ENCODE data around the gene TSPAN18.

Gene TSPAN18

GRCh38 chr11:44812971-44813370 lies 86.2 kb downstream of the TSPAN18 start:
- H2AFZ ChIP-seq (ENCODE audit: low read depth, low read length) = no peak overlapping the region
- no peaks in the 10 kb centered on the region for H3K4me1 ChIP-seq (ENCODE audit: low read length)
- no peak overlapping the region for H3K4me2 ChIP-seq (ENCODE audit: low read length)
- no peak overlapping the region for H3K4me3 ChIP-seq (ENCODE audit: low read length)
- H3K9ac ChIP-seq (ENCODE audit: low read length) = no peak overlapping the region
- peaks cover 9% of the 10 kb centered on the region; the same call in 1 of the 2 replicates for H3K27me3 ChIP-seq (ENCODE audit: low read depth, low read length)
- H3K27ac ChIP-seq (ENCODE audit: low read length) = no peak overlapping the region
- H4K20me1 ChIP-seq (ENCODE audit: insufficient read depth, low read length) = no peaks in the 10 kb centered on the region
- H3K79me2 ChIP-seq (ENCODE audit: low read length) = no peaks in the 10 kb centered on the region
- H3K36me3 ChIP-seq (replicated peaks; ENCODE audit: low read depth, low read length) = no peaks in the 10 kb centered on the region
- no peak for TF ChIP-seq EZH2phosphoT487 (IDR thresholded peaks at IDR 0.05; ENCODE audit: low read depth)
- TF ChIP-seq, protein P1, sequence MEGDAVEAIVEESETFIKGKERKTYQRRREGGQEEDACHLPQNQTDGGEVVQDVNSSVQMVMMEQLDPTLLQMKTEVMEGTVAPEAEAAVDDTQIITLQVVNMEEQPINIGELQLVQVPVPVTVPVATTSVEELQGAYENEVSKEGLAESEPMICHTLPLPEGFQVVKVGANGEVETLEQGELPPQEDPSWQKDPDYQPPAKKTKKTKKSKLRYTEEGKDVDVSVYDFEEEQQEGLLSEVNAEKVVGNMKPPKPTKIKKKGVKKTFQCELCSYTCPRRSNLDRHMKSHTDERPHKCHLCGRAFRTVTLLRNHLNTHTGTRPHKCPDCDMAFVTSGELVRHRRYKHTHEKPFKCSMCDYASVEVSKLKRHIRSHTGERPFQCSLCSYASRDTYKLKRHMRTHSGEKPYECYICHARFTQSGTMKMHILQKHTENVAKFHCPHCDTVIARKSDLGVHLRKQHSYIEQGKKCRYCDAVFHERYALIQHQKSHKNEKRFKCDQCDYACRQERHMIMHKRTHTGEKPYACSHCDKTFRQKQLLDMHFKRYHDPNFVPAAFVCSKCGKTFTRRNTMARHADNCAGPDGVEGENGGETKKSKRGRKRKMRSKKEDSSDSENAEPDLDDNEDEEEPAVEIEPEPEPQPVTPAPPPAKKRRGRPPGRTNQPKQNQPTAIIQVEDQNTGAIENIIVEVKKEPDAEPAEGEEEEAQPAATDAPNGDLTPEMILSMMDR (IDR thresholded peaks at IDR 0.05; ENCODE audit: low read depth, low read length) = no peak
- H3K9me3 ChIP-seq (ENCODE audit: insufficient read depth, low read length) = no peaks in the 10 kb centered on the region

- Histone ChIP-seq H3K27me3 (ENCODE audit: low read depth, low read length) (peaks cover 4% of the 10 kb centered on the region; the same call in 1 of the 2 replicates), H3K79me2 (ENCODE audit: low read length) (no peaks in the 10 kb centered on the region), H3K4me2 (ENCODE audit: low read length) (no peak overlapping the region), H3K4me3 (ENCODE audit: low read length) (no peak overlapping the region), H3K36me3 (replicated peaks; ENCODE audit: low read depth, low read length) (no peaks in the 10 kb centered on the region), H4K20me1 (ENCODE audit: insufficient read depth, low read length) (no peaks in the 10 kb centered on the region), H3K4me1 (ENCODE audit: low read length) (no peaks in the 10 kb centered on the region), H2AFZ (ENCODE audit: low read depth, low read length) (no peak overlapping the region), H3K9me3 (ENCODE audit: insufficient read depth, low read length) (no peaks in the 10 kb centered on the region), H3K27ac (ENCODE audit: low read length) (no peak overlapping the region), H3K9ac (ENCODE audit: low read length) (no peak overlapping the region)
- no peak for TF ChIP-seq EZH2phosphoT487 (IDR thresholded peaks at IDR 0.05; ENCODE audit: low read depth)
- TF ChIP-seq, protein P1 (IDR thresholded peaks at IDR 0.05; ENCODE audit: low read depth, low read length) = no peak
Observed at GRCh38 chr11:44813401-44813800, 86.6 kb downstream of the TSPAN18 start.

DNA sequence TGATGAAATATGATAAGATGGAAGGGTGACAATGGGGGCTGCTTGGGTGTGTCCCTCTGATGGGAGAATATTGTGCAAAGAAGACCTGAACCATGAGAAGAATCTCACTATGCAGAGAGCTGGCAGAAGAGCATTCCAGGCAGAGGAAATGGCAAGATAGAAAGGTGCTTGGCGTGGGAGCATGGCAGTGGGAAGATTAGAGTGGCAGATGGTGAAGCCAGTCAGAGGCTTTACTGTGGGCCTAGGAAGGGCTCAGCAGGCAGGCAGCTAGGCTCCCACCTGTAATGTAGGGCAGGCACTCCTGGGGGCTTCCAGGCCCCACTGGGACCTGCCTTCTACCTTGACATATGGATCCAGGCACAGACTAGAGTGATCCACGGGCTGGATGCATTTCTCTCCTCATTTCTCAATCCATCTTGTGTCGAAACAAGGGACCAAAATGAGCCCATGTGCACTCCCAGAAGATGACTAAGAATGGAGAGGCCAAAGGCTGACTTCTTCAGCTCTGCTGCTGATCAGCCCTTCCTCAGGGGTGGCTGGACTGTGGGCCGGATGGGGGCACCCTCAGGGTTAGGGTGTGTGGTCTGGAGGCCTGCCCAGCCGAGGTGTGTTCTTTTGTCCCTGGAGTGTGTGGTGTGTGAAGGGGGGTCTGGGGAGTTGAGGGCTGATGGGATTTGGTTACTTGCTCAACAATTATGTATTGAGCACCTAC lies 88.3 kb downstream of the TSPAN18 start:
- H3K79me2 ChIP-seq (ENCODE audit: low read length) = no peaks in the 10 kb centered on the region
- H4K20me1 ChIP-seq (ENCODE audit: insufficient read depth, low read length) = no peaks in the 10 kb centered on the region
- H3K9ac ChIP-seq (ENCODE audit: low read length) = no peak overlapping the region
- H3K27ac ChIP-seq (ENCODE audit: low read length) = no peak overlapping the region
- no peaks in the 10 kb centered on the region for H3K27me3 ChIP-seq (ENCODE audit: low read depth, low read length)
- H3K9me3 ChIP-seq (ENCODE audit: insufficient read depth, low read length) = no peaks in the 10 kb centered on the region
- no peaks in the 10 kb centered on the region for H3K36me3 ChIP-seq (replicated peaks; ENCODE audit: low read depth, low read length)
- H3K4me3 ChIP-seq (ENCODE audit: low read length) = no peak overlapping the region
- TF ChIP-seq, protein P1 (IDR thresholded peaks at IDR 0.05; ENCODE audit: low read depth, low read length) = no peak
- no peak for TF ChIP-seq EZH2phosphoT487 (IDR thresholded peaks at IDR 0.05; ENCODE audit: low read depth)
- no peaks in the 10 kb centered on the region for H3K4me1 ChIP-seq (ENCODE audit: low read length)
- no peak overlapping the region for H3K4me2 ChIP-seq (ENCODE audit: low read length)
- H2AFZ ChIP-seq (ENCODE audit: low read depth, low read length) = no peak overlapping the region

DNA sequence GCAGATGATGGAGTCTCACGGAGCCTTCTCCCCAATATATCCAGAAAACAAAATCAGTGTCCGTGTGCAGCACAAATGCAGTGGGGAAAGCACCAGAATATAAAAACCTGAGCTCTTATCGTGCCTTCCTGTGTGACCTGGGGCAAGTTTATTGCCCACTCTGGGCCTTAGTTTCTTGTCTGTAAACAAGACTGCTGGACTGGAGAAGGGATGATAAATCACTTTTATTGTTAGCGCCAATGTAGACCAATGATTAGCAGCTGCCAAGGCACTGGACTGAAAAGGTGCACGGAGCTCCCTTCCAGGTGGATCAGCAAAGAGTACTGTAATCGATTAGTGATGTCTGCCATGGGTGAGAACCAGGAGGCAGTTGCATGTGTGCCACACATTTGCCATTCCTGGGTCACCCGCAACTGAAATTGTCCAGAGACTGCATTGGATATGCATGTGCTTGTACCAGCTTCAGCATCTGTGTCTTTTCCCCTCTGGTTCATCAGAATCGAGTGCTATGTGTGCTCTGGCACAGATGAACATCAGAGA lies 89.2 kb downstream of the TSPAN18 start:
- no peak overlapping the region for H3K4me3 ChIP-seq (ENCODE audit: low read length)
- no peak overlapping the region for H3K27ac ChIP-seq (ENCODE audit: low read length)
- no peak overlapping the region for H2AFZ ChIP-seq (ENCODE audit: low read depth, low read length)
- H3K4me1 ChIP-seq (ENCODE audit: low read length) = no peaks in the 10 kb centered on the region
- H3K27me3 ChIP-seq (ENCODE audit: low read depth, low read length) = no peaks in the 10 kb centered on the region
- H3K9me3 ChIP-seq (ENCODE audit: insufficient read depth, low read length) = no peaks in the 10 kb centered on the region
- H3K9ac ChIP-seq (ENCODE audit: low read length) = no peak overlapping the region
- H4K20me1 ChIP-seq (ENCODE audit: insufficient read depth, low read length) = no peaks in the 10 kb centered on the region
- H3K36me3 ChIP-seq (replicated peaks; ENCODE audit: low read depth, low read length) = no peaks in the 10 kb centered on the region
- TF ChIP-seq, protein P1 (IDR thresholded peaks at IDR 0.05; ENCODE audit: low read depth, low read length) = no peak
- TF ChIP-seq EZH2phosphoT487 (IDR thresholded peaks at IDR 0.05; ENCODE audit: low read depth) = no peak
- H3K79me2 ChIP-seq (ENCODE audit: low read length) = no peaks in the 10 kb centered on the region
- H3K4me2 ChIP-seq (ENCODE audit: low read length) = no peak overlapping the region

Data from OCI-LY3 (cell line).